Fibroblast of gingiva (primary cell): Measurements from ENCODE around the gene MINDY2.
"Not testable (repeated sequence)": the region's sequence is repeated elsewhere in the genome, so short reads cannot be mapped to it uniquely, and the experiment has no call there.

Experiments
- DNase-seq: peaks from one replicate; pipeline ENCODE4 v3.0.0-alpha.2; 2011; ENCODE audit warnings: low read depth

MINDY2 gene

DNA sequence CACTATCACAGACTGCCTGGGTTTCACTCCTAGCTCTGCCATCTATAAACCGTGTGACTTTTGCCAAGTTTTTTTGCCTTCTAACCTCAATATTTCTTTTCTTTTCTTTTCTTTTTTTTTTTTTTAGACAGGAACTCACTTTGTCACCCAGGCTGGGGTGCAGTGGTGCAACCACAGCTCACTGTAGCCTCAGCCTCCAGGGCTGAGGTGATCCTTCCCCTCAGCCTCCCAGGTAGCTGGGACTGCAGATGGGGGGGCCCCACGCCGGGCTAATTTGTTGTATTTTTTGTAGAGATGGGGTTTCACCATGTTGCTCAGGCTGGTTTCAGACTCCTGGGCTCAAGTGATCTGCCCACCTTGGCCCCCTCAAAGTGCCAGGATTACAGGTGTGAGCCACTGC is 18.4 kb upstream of the MINDY2 start:
- DNase-seq: no peak

DNA sequence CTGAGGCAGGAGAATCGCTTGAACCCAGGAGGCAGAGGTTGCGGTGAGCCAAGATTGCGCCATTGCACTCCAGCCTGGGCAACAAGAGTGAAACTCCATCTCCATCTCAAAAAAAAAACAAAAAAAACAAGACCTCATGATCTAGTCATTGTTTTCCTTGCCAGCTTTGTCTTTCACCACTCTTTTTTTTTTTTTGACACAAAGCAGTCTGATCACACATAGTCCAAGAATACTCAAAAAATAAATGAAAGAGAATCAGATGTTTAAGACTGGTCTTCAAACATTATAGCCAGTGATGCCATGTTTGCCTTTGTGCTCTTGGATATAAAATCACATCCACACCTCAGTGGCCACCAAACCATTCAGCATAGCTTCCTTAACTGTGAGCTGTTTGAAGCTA is 15.8 kb upstream of the MINDY2 start:
- no peak for DNase-seq

- DNase-seq: no peak
These were observed 15.1 kb upstream of the MINDY2 start for GRCh38 chr15:58755956-58756355.

GRCh38 chr15:58758141-58758540 is 13.0 kb upstream of the MINDY2 start:
- DNase-seq: peak; percentile 39

DNA sequence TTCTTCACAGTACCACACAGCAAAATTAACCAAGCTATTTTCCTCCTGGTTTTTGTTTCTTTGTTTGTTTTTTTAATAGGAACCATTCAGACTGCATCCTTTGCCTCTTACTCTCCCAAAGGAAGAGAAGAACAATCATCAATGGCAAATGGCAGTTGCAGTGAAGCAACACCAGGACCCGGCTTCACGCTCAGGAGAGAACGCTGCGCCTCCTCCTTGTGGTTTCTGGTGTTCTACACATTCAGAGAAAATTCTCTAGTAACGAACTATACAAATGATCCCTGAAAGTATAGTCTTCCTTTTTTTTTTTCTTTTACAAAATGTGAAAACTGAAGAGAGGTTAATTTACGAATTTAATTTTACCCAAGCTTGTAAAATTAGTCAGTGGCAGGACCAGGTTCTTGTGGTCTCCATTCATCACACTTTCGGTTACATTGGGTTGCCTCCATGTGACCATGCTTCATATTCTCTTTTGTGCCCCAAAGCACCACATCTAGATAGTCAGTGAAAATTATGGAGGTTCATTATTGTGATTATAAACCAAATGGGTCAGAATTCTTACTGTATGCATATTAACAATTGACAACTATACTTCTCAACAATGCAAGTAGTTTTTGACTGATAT is 10.6 kb upstream of the MINDY2 start:
- DNase-seq: peak; percentile 11

DNA sequence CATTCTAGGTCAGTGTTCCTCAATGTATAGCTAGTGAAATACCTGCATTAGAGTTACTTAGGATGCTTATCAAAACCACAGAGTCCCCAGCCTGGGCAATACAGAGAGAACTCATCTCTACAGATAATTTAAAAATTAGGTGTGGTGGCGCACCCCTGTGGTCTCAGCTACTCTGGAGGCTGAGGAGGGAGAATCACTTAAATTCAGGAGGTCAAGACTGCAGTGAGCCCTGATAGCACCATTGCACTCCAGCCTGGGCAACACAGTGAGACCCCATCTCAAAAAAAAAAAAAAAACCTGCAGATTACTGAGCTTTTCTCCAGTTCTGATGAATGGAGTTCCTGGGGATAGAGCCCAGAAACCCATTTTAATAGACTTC is 10.1 kb upstream of the MINDY2 start:
- DNase-seq: no peak

DNA sequence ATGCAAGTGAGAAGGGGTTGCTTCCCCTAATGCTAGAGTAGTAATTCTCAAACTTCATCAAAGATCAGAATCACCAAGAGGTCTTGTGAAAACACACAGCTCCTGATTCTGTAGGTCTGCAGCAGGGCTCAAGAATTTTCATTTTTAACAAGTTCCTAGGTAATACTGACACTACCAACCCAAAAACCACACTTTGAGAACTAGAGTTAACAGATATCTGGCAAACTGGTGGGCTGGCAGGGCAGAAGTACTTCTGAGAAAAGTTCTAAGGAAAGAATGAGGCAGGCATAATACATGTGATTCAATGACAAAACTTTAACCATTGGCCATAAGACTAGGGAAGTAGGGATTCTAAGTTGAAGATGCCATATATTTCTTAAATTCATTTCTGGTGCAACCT is 8.8 kb upstream of the MINDY2 start:
- DNase-seq: no peak

DNA sequence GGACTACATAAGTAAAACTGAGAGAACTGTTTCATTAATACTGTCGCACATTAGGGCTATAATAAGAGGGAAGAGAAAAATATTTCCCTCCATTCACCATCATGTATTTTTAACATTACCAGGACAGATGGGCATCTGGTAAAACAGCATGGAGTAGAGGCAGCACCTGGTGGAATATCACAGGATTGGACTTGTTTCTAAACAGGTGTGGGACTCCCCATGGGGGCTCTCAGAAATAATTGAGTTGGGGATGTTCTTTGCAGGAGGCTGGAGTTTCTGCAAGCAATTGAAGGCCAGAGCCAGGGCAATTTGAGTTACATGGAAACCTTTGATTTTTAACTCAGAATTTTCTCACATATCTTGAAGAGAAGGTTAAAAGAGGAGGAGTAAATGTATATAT is 8.4 kb upstream of the MINDY2 start:
- no peak for DNase-seq

DNA sequence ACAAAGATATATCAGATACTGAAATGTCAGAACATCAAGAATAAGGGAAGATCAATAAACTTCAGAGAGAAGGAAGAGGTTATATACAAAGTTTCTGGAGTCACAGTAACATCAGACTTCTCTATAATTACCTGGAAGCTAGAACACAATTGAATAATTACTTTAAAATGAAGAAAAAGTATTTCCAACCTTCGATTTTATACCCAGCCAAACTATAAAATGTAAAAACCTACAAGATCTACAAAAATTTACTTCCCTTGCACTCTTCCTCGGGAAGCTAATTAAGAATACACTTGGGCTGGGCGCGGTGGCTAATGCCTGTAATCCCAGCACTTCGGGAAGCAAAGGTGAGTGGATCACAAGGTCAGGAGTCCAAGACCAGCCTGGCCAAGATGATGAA is 6.6 kb upstream of the MINDY2 start:
- no peak for DNase-seq

DNA sequence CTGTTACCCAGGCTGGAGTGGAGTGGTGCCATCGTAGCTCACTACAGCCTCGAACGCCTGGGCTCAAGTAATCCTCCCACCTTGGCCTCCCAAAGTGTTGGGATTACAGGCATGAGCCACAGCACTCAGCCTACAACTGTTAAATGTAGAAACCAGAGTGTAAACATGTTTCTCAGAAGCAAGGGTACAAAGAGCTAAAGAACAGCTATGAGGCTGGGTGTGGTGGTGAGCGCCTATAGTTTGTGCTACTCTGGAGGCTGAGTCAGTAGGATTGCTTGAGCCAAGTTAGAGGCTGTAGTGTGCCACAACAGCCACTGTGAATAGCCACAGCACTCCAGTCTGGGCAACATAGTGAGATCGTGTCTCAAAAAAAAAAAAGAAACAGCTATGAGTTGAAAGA is 4.8 kb upstream of the MINDY2 start:
- DNase-seq: no peak

DNA sequence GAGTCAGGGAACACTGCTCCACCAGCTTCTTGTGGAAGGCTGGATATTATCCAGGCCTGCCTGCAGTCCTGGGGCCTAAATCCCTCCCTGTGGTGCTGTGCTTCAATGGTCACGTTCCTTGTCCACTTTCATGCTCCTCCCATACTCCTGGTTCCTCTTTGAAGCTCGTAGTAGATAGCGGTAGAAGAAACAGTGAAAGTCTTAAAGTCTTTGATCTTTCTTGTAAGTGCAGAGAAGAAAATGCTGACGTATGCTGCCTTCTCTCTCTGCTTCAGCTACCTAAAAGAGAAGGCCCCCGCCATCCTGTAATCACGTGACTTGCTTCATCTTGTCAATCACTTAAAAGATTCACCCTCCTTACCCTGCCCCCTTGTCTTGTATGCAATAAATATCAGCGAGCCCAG is 2.5 kb upstream of the MINDY2 start:
- DNase-seq: not testable (repeated sequence)

- DNase-seq: peak; percentile 79
These were observed 614 bp upstream of the MINDY2 start for GRCh38 chr15:58770519-58770856.

- DNase-seq: no peak
These were observed 634 bp downstream of the MINDY2 start for GRCh38 chr15:58771621-58772250.

GRCh38 chr15:58773024-58773423 is 1.9 kb downstream of the MINDY2 start:
- no peak for DNase-seq

- DNase-seq: no peak
These were observed 4.3 kb downstream of the MINDY2 start for GRCh38 chr15:58775402-58775801.

DNA sequence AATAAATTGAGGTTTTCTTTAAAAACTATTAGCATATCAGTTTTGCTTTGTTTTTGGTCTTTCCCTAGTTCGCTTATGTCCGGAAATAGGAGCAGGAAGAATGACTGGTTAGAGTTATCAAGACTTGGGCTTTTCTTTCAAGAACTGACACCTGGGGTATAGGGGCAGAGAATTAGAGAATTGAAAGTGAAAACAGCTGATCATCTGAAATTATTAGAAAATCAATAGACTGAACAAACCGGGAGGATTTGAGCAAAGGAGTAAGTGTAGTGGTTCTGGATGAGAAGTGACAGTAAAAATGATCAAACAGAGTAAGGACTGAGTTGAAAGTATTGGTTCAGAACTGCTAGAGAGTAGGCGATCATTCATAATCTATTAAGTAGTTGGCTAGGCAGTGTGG is 6.0 kb downstream of the MINDY2 start:
- DNase-seq: no peak

DNA sequence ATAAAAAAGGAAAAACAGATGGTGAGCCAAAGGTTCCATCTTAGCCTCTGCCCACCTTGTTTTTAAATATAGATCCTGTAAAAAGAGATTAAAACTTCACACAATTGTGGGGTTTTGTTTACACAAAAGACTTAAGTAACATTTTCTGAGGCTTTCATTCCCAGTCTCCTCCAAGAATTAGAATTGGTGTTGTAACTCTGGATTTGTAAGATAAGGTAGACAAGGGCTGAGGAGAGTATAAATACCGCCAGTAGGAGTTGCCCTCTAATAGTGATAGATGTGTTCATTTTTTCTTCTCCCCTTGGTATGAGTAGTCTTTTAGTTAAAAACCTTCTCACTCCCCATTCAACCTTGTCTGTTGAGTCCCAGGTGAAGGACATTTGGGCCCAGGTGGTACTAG is 8.5 kb downstream of the MINDY2 start:
- DNase-seq: no peak

DNA sequence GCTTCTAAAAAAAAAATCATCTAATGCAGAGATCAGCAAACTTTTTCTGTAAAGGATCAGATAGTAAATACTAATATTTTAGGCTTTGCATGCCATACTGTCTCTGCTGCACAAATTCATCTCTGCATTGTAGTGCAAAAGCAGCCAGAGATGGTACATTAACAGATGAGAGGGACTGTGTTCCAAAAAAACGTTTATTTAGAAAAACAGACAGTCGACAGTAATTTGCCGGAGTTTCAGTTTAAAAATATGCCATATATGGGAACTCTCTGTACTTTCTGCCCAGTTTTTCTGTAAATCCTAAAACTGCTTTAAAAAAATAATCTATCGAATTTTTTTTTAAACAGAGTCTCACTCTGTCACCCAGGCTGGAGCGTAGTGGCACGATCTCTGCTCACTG is 14.3 kb downstream of the MINDY2 start:
- DNase-seq: no peak

- no peak for DNase-seq
These were observed 17.1 kb downstream of the MINDY2 start for GRCh38 chr15:58788056-58788710.

DNA sequence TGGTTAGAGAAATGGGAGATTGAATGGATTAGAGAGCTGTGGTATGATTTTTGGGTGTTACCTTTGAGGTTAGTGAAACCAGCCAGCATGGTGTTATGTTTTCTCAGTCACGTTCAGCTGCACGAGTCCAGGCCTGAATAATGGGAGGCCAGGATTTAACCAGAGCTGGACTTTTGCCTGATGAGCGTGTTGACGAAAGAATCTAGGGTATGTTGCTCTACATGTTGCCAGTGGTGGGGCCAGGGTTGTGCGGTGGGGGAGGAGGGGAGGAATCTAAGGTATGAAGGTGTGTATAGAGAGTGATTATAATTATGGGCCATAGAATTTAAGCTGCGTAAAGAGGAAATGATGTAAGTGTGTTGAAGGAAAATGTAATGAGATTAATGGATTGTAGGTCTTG is 22.8 kb downstream of the MINDY2 start:
- DNase-seq: no peak

- DNase-seq: no peak
These were observed 24.7 kb downstream of the MINDY2 start for GRCh38 chr15:58795825-58796224.

GRCh38 chr15:58797505-58797904 is 26.4 kb downstream of the MINDY2 start:
- DNase-seq: no peak

DNA sequence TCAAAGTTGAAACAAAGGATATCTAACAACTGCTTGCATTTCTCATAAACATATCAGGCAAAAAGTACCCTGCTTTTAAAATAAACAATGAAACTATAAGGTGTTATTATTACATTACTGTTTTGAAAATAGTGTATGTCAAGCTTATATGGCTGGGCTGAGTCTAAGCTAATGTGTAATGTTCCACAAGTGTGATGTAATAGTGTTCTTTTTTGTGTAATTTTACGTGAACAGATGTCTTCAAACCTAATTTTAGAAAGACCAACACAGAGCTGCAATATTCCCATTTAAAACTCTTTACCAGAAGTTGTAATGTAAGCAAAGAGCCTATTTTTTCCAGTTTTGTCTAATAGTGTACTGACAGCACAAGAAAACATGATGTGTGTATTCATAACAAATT is 34.0 kb downstream of the MINDY2 start:
- DNase-seq: peak; percentile 38

DNA sequence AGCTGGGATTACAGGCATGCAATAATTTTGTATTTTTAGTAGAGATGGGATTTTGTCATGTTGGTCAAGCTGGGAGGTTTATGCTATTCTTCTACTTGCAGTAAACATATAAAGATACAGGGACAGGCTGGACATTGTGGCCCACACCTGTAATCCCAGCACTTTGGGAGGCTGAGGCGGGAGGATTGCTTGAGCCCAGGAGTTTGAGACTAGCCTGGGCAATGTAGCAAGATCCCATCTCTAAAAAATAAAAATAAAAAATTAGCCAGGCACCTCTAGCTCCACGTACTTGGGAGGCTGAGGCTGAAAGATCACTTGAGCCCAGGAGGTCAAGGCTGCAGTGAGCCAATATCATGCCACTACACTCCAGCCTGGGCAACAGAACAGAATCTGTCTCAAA is 52.2 kb downstream of the MINDY2 start:
- not testable (repeated sequence) for DNase-seq
